ENCODE measurements around the gene ITPR3.

The ITPR3 gene

GRCh38 chr6:33634946-33635345 is 13.8 kb downstream of the ITPR3 start:
- Histone ChIP-seq H3K4me1 (ENCODE audit: control insufficient read depth, insufficient read depth, low read length) (peaks cover 5% of the 10 kb centered on the region), H3K4me3 (ENCODE audit: low read length) (no peak overlapping the region), H3K27ac (ENCODE audit: low read depth, low read length) (no peak overlapping the region), H3K36me3 (ENCODE audit: control insufficient read depth, insufficient read depth, low read length) (no peaks in the 10 kb centered on the region), H3K9ac (ENCODE audit: low read length) (no peak overlapping the region), H3K27me3 (ENCODE audit: control insufficient read depth, insufficient read depth, low read length) (no peaks in the 10 kb centered on the region)

GRCh38 chr6:33636655-33637054 is 15.5 kb downstream of the ITPR3 start:
- Histone ChIP-seq H3K4me1 (ENCODE audit: control insufficient read depth, insufficient read depth, low read length) (peaks cover 5% of the 10 kb centered on the region), H3K27ac (ENCODE audit: low read depth, low read length) (no peak overlapping the region), H3K4me3 (ENCODE audit: low read length) (no peak overlapping the region), H3K9ac (ENCODE audit: low read length) (no peak overlapping the region), H3K36me3 (ENCODE audit: control insufficient read depth, insufficient read depth, low read length) (no peaks in the 10 kb centered on the region), H3K27me3 (ENCODE audit: control insufficient read depth, insufficient read depth, low read length) (no peaks in the 10 kb centered on the region)

- H3K9ac ChIP-seq (ENCODE audit: low read length): no peak overlapping the region
- no peak overlapping the region for H3K4me3 ChIP-seq (ENCODE audit: low read length)
- H3K27me3 ChIP-seq (ENCODE audit: control insufficient read depth, insufficient read depth, low read length): no peaks in the 10 kb centered on the region
- H3K27ac ChIP-seq (ENCODE audit: low read depth, low read length): no peak overlapping the region
- H3K36me3 ChIP-seq (ENCODE audit: control insufficient read depth, insufficient read depth, low read length): no peaks in the 10 kb centered on the region
- peaks cover 5% of the 10 kb centered on the region for H3K4me1 ChIP-seq (ENCODE audit: control insufficient read depth, insufficient read depth, low read length)
These were observed 17.4 kb downstream of the ITPR3 start for GRCh38 chr6:33638556-33638955.

- Histone ChIP-seq H3K4me1 (ENCODE audit: control insufficient read depth, insufficient read depth, low read length) (no peaks in the 10 kb centered on the region), H3K27me3 (ENCODE audit: control insufficient read depth, insufficient read depth, low read length) (no peaks in the 10 kb centered on the region), H3K27ac (ENCODE audit: low read depth, low read length) (no peak overlapping the region), H3K4me3 (ENCODE audit: low read length) (no peak overlapping the region), H3K36me3 (ENCODE audit: control insufficient read depth, insufficient read depth, low read length) (no peaks in the 10 kb centered on the region), H3K9ac (ENCODE audit: low read length) (no peak overlapping the region)
These were observed 18.4 kb downstream of the ITPR3 start for GRCh38 chr6:33639559-33639958.

GRCh38 chr6:33640361-33640760 is 19.2 kb downstream of the ITPR3 start:
- no peaks in the 10 kb centered on the region for H3K27me3 ChIP-seq (ENCODE audit: control insufficient read depth, insufficient read depth, low read length)
- H3K4me1 ChIP-seq (ENCODE audit: control insufficient read depth, insufficient read depth, low read length): no peaks in the 10 kb centered on the region
- H3K4me3 ChIP-seq (ENCODE audit: low read length): no peak overlapping the region
- no peak overlapping the region for H3K9ac ChIP-seq (ENCODE audit: low read length)
- no peak overlapping the region for H3K27ac ChIP-seq (ENCODE audit: low read depth, low read length)
- H3K36me3 ChIP-seq (ENCODE audit: control insufficient read depth, insufficient read depth, low read length): no peaks in the 10 kb centered on the region

- Histone ChIP-seq H3K9ac (ENCODE audit: low read length) (no peak overlapping the region), H3K27ac (ENCODE audit: low read depth, low read length) (no peak overlapping the region), H3K36me3 (ENCODE audit: control insufficient read depth, insufficient read depth, low read length) (no peaks in the 10 kb centered on the region), H3K4me1 (ENCODE audit: control insufficient read depth, insufficient read depth, low read length) (no peaks in the 10 kb centered on the region), H3K27me3 (ENCODE audit: control insufficient read depth, insufficient read depth, low read length) (no peaks in the 10 kb centered on the region), H3K4me3 (ENCODE audit: low read length) (no peak overlapping the region)
These were observed 20.0 kb downstream of the ITPR3 start for GRCh38 chr6:33641144-33641543.

GRCh38 chr6:33641602-33642001 is 20.5 kb downstream of the ITPR3 start:
- no peaks in the 10 kb centered on the region for H3K27me3 ChIP-seq (ENCODE audit: control insufficient read depth, insufficient read depth, low read length)
- no peaks in the 10 kb centered on the region for H3K36me3 ChIP-seq (ENCODE audit: control insufficient read depth, insufficient read depth, low read length)
- no peaks in the 10 kb centered on the region for H3K4me1 ChIP-seq (ENCODE audit: control insufficient read depth, insufficient read depth, low read length)
- no peak overlapping the region for H3K9ac ChIP-seq (ENCODE audit: low read length)
- H3K4me3 ChIP-seq (ENCODE audit: low read length): no peak overlapping the region
- no peak overlapping the region for H3K27ac ChIP-seq (ENCODE audit: low read depth, low read length)

GRCh38 chr6:33642897-33643296 is 21.8 kb downstream of the ITPR3 start:
- H3K27me3 ChIP-seq (ENCODE audit: control insufficient read depth, insufficient read depth, low read length): no peaks in the 10 kb centered on the region
- H3K4me1 ChIP-seq (ENCODE audit: control insufficient read depth, insufficient read depth, low read length): no peaks in the 10 kb centered on the region
- no peak overlapping the region for H3K27ac ChIP-seq (ENCODE audit: low read depth, low read length)
- H3K36me3 ChIP-seq (ENCODE audit: control insufficient read depth, insufficient read depth, low read length): no peaks in the 10 kb centered on the region
- H3K4me3 ChIP-seq (ENCODE audit: low read length): no peak overlapping the region
- no peak overlapping the region for H3K9ac ChIP-seq (ENCODE audit: low read length)

- no peaks in the 10 kb centered on the region for H3K27me3 ChIP-seq (ENCODE audit: control insufficient read depth, insufficient read depth, low read length)
- H3K4me1 ChIP-seq (ENCODE audit: control insufficient read depth, insufficient read depth, low read length): no peaks in the 10 kb centered on the region
- no peak overlapping the region for H3K9ac ChIP-seq (ENCODE audit: low read length)
- peaks cover 3% of the 10 kb centered on the region for H3K36me3 ChIP-seq (ENCODE audit: control insufficient read depth, insufficient read depth, low read length)
- no peak overlapping the region for H3K27ac ChIP-seq (ENCODE audit: low read depth, low read length)
- no peak overlapping the region for H3K4me3 ChIP-seq (ENCODE audit: low read length)
These were observed 30.3 kb downstream of the ITPR3 start for GRCh38 chr6:33651403-33651802.

GRCh38 chr6:33652002-33652401 is 30.9 kb downstream of the ITPR3 start:
- H3K9ac ChIP-seq (ENCODE audit: low read length): no peak overlapping the region
- peaks cover 3% of the 10 kb centered on the region for H3K36me3 ChIP-seq (ENCODE audit: control insufficient read depth, insufficient read depth, low read length)
- H3K27ac ChIP-seq (ENCODE audit: low read depth, low read length): no peak overlapping the region
- H3K27me3 ChIP-seq (ENCODE audit: control insufficient read depth, insufficient read depth, low read length): no peaks in the 10 kb centered on the region
- no peak overlapping the region for H3K4me3 ChIP-seq (ENCODE audit: low read length)
- H3K4me1 ChIP-seq (ENCODE audit: control insufficient read depth, insufficient read depth, low read length): no peaks in the 10 kb centered on the region

- Histone ChIP-seq H3K9ac (ENCODE audit: low read length) (no peak overlapping the region), H3K27ac (ENCODE audit: low read depth, low read length) (no peak overlapping the region), H3K27me3 (ENCODE audit: control insufficient read depth, insufficient read depth, low read length) (no peaks in the 10 kb centered on the region), H3K4me3 (ENCODE audit: low read length) (no peak overlapping the region), H3K36me3 (ENCODE audit: control insufficient read depth, insufficient read depth, low read length) (peaks cover 6% of the 10 kb centered on the region), H3K4me1 (ENCODE audit: control insufficient read depth, insufficient read depth, low read length) (no peaks in the 10 kb centered on the region)
These were observed 33.9 kb downstream of the ITPR3 start for GRCh38 chr6:33654831-33655554.

GRCh38 chr6:33656844-33657243 is 35.7 kb downstream of the ITPR3 start:
- Histone ChIP-seq H3K36me3 (ENCODE audit: control insufficient read depth, insufficient read depth, low read length) (peaks cover 4% of the 10 kb centered on the region), H3K9ac (ENCODE audit: low read length) (no peak overlapping the region), H3K27me3 (ENCODE audit: control insufficient read depth, insufficient read depth, low read length) (no peaks in the 10 kb centered on the region), H3K4me3 (ENCODE audit: low read length) (no peak overlapping the region), H3K4me1 (ENCODE audit: control insufficient read depth, insufficient read depth, low read length) (no peaks in the 10 kb centered on the region), H3K27ac (ENCODE audit: low read depth, low read length) (no peak overlapping the region)

- no peaks in the 10 kb centered on the region for H3K27me3 ChIP-seq (ENCODE audit: control insufficient read depth, insufficient read depth, low read length)
- no peak overlapping the region for H3K9ac ChIP-seq (ENCODE audit: low read length)
- peaks cover 9% of the 10 kb centered on the region for H3K36me3 ChIP-seq (ENCODE audit: control insufficient read depth, insufficient read depth, low read length)
- H3K4me3 ChIP-seq (ENCODE audit: low read length): no peak overlapping the region
- no peak overlapping the region for H3K27ac ChIP-seq (ENCODE audit: low read depth, low read length)
- no peaks in the 10 kb centered on the region for H3K4me1 ChIP-seq (ENCODE audit: control insufficient read depth, insufficient read depth, low read length)
These were observed 38.0 kb downstream of the ITPR3 start for GRCh38 chr6:33658982-33659689.
